ENCODE results near the gene MYH11.

- no peak for TF ChIP-seq CTCF (conservative IDR thresholded peaks at IDR 0.05; ENCODE audit: low read depth in 2 of 2)
- TF ChIP-seq EZH2phosphoT487 (IDR thresholded peaks at IDR 0.05; ENCODE audit: unreplicated experiment), result no peak
- no peak for TF ChIP-seq POLR2AphosphoS5 (IDR thresholded peaks at IDR 0.05; ENCODE audit: low read depth)
- TF ChIP-seq JUNB (IDR thresholded peaks at IDR 0.05; ENCODE audit: unreplicated experiment), result no peak
- no peak for TF ChIP-seq EZH2 (IDR thresholded peaks at IDR 0.05; ENCODE audit: low read depth, unreplicated experiment)
- no peak for TF ChIP-seq CREB1 (CRISPR knock-in tag; IDR thresholded peaks at IDR 0.05; ENCODE audit: low read depth)
Measured at GRCh38 chr16:15798671-15799070, 58.2 kb downstream of the MYH11 start.
